Skeletal muscle satellite cell (primary cell): ENCODE data around the gene EIF2B4.

ENCODE experiments used
- H3K27me3 ChIP-seq: 2 replicates; pipeline ENCODE4 v1.7.0; 2013; ENCODE audit warnings: low read length; ENCODE audit not compliant: control insufficient read depth, insufficient read depth
- H3K36me3 ChIP-seq: 2 replicates; pipeline ENCODE4 v1.7.0; 2013; ENCODE audit warnings: mild to moderate bottlenecking, control low read depth, low read length; ENCODE audit not compliant: insufficient read depth
- H3K4me1 ChIP-seq: 2 replicates; pipeline ENCODE4 v1.7.0; 2013; ENCODE audit warnings: low read length; ENCODE audit not compliant: control insufficient read depth, insufficient read depth
- H3K4me2 ChIP-seq: 2 replicates; pipeline ENCODE4 v1.7.0; 2013; ENCODE audit warnings: mild to moderate bottlenecking, low read length
- H3K4me3 ChIP-seq: 2 replicates; pipeline ENCODE4 v1.7.0; 2013; ENCODE audit warnings: low read length
- H3K9ac ChIP-seq: 2 replicates; pipeline ENCODE4 v1.7.0; 2013; ENCODE audit warnings: mild to moderate bottlenecking, low read depth, low read length, moderate library complexity
- H3K9me3 ChIP-seq: replicated peaks from 2 replicates; pipeline ENCODE4 v1.7.0; 2013; ENCODE audit warnings: mild to moderate bottlenecking, control low read depth, low read length

The EIF2B4 gene

DNA sequence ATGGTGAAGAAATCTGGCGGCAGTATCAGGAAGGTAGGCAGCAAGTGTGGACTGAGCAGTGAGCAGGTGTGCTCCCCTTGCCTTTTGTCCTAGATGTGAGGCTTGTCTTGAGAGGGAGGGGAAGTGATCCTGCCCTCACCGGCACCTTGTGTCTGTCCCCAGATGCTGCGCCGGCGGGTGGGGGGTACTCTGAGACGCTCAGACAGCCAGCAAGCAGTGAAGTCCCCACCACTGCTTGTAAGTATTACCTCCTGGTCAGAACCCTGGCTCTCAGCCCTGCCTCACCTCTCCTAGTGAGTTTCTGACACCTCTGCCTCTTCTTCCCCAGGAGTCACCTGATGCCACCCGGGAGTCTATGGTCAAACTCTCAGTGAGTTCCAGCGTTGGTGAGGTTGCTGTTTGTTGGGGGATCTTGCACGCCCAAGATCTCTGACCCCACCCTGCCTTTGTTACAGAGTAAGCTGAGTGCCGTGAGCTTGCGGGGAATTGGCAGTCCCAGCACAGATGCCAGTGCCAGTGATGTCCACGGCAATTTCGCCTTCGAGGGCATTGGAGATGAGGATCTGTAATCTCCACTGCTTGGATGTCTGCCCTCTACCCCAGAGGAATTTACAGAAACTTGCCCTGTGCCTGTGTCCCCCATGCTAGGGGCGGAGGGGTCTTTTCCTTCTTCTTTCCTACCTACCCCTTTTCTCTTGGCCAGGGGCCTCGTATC is 6.2 kb upstream of the EIF2B4 start:
- Histone ChIP-seq H3K9me3 (no peaks in the 10 kb centered on the region), H3K4me2 (no peak overlapping the region), H3K4me1 (peaks cover 42% of the 10 kb centered on the region), H3K36me3 (peaks cover 71% of the 10 kb centered on the region), H3K9ac (no peak overlapping the region), H3K27me3 (no peaks in the 10 kb centered on the region), H3K4me3 (no peak overlapping the region)

DNA sequence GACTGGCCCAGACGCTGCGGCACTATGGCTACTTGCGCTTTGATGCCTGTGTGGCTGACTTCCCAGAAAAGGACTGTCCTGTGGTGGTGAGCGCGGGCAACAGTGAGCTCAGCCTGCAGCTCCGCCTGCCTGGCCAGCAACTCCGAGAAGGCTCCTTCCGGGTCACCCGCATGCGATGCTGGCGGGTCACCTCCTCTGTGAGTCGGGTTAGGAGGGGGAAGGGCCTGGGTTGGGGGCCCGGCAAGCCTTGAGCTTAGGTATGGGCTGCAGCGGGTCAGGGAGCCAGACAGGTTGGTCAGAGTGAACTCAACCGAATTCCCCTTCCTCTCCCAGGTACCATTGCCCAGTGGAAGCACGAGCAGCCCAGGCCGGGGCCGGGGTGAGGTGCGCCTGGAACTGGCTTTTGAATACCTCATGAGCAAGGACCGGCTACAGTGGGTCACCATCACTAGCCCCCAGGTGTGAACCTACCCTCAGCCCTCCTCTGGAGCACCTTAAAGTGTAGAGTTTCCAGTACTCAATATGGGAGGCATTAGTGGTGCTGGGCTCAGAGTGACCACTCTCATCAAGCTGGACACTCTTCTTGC is 5.5 kb upstream of the EIF2B4 start:
- no peak overlapping the region for H3K4me2 ChIP-seq
- H3K9ac ChIP-seq, result no peak overlapping the region
- H3K4me3 ChIP-seq, result no peak overlapping the region
- peaks cover 66% of the 10 kb centered on the region for H3K36me3 ChIP-seq
- no peaks in the 10 kb centered on the region for H3K27me3 ChIP-seq
- peaks cover 36% of the 10 kb centered on the region for H3K4me1 ChIP-seq
- no peaks in the 10 kb centered on the region for H3K9me3 ChIP-seq

DNA sequence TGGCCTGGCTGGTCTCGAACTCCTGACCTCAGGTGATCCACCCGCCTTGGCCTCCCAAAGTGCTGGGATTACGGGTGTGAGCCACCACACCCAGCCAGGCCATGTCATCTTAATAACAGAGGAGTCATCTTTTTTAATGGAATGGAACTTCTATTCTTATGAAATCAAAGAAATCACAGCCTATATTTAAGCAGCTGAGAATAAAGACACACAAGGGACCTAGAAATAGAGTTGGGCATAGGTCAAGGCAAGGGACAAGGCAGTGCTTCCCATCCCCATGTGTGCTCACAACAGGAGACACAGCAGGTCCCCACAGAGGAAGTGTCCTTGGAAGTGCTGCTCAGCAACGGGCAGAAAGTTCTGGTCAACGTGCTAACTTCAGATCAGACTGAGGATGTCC is 3.4 kb upstream of the EIF2B4 start:
- Histone ChIP-seq H3K4me2 (no peak overlapping the region), H3K9me3 (no peaks in the 10 kb centered on the region), H3K9ac (no peak overlapping the region), H3K27me3 (no peaks in the 10 kb centered on the region), H3K4me3 (no peak overlapping the region), H3K4me1 (peaks cover 30% of the 10 kb centered on the region), H3K36me3 (peaks cover 65% of the 10 kb centered on the region)

DNA sequence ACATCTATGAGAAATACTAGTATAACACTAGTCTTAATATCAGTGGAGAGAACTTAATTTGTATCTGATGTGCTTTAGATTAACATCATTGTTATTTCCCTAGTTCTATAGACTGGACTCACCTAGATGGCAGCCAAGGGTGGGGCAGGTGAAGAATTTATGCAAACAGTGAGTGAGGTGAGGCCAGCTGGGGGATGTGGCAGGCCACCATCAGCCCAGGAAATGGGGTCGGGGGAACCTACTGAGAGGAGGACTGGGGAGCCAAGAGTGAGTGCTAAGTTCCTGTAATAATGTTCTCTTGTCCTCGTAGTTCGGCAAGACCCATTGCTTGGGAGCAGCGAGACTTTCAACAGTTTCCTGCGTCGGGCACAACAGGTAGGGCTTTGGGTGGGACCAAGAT is 2.8 kb upstream of the EIF2B4 start:
- H3K4me2 ChIP-seq, result no peak overlapping the region
- no peak overlapping the region for H3K9ac ChIP-seq
- H3K9me3 ChIP-seq, result no peaks in the 10 kb centered on the region
- peaks cover 65% of the 10 kb centered on the region for H3K36me3 ChIP-seq
- peaks cover 25% of the 10 kb centered on the region for H3K4me1 ChIP-seq
- H3K4me3 ChIP-seq, result no peak overlapping the region
- no peaks in the 10 kb centered on the region for H3K27me3 ChIP-seq

DNA sequence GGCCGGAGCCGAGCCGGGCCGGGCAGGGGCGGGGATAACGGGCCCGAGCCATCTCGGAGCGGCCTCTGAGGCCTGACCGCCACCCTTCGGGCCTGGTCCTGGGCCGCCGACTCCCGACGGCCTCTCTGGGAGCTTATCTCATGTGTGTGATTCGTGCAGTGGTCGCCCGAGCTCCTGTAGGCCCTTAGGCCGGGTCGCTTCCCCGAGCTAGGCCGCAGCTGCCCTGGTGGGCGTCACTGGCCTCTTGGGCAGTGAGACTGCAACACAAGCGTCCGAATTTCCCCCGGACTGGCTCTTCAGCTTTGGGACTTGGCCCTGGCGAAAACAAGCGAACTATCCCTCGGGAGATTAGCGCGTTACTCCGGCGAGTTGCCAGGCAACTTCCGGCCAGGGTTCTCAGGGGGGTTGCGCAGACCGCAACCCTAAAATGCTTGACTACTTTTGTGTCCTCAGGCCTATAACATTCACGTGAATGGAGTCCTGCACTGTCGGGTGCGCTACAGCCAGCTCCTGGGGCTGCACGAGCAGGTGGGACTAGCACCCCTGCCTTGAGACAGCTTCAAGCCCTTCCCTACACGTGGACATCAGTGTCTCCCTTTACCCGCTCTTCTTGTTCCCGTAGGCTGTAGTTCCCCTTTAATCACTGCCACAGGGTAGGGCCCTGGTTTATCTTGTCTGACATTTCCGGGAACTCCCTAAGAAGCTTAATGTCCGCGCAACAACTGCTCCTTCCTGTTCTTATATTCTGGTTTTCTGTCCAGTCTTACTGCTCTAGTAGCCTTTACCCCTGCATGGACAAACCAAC is 880 bp upstream of the EIF2B4 start:
- H3K4me3 ChIP-seq, result peak overlapping the region; percentile 94
- H3K4me1 ChIP-seq, result peaks cover 20% of the 10 kb centered on the region
- peaks cover 64% of the 10 kb centered on the region for H3K36me3 ChIP-seq

DNA sequence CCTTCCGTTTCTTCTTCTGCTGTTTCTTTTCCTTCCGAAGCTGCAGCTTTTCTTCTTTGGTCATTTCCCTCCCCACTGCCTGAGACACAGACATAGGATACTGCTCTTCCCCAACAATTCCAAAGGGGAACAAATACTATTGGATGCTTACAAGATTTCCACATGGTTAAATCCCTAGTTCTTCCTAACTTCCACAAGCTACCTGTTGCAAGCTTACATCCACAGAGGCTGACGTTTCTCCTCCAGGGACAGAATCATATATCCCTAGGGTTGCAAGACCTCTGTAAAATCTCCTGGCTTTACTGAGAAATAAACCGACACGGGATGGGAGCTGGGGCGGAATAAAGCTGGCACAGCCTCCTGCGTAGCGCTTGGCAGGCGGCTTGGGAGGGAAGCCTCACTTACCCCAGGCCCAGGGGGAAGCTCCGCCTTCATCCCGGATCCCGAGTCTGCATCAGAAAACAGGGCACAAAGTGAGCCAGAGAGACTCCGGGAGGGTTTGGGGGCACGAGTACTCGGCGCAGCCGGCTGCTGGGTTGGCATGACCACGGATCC is 590 bp downstream of the EIF2B4 start:
- peak overlapping the region; percentile 95 for H3K9ac ChIP-seq
- no peaks in the 10 kb centered on the region for H3K9me3 ChIP-seq
- peak overlapping the region; percentile 90 for H3K4me2 ChIP-seq
- H3K27me3 ChIP-seq, result no peaks in the 10 kb centered on the region
- H3K4me1 ChIP-seq, result peaks cover 20% of the 10 kb centered on the region
- H3K36me3 ChIP-seq, result peaks cover 59% of the 10 kb centered on the region
- H3K4me3 ChIP-seq, result peak overlapping the region; percentile 94

More for the DNA sequence above, 880 bp upstream of the EIF2B4 start:
- H3K27me3 ChIP-seq, result no peaks in the 10 kb centered on the region
- H3K9ac ChIP-seq, result peak overlapping the region; percentile 98
- H3K4me2 ChIP-seq, result peak overlapping the region; percentile 94
- H3K9me3 ChIP-seq, result no peaks in the 10 kb centered on the region

DNA sequence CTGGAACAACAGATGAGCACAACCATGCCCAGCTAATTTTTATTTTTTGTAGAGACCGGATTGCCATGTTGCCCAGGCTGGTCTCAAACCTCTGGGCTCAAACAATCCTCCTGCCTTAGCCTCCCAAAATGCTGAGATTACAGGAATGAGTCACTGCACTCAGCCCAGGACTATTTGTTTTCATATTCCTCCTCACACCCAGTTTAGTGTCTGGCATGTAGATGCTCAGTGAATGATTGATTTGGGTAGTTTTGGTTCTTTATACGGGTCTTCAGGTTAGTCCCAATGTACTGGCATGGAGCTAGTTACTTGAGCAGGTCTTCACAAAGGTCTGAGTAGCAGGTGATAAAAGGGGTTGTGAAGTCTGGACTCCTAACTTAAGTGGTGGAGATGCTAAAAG is 6.2 kb downstream of the EIF2B4 start:
- no peaks in the 10 kb centered on the region for H3K9me3 ChIP-seq
- peaks cover 48% of the 10 kb centered on the region for H3K36me3 ChIP-seq
- no peak overlapping the region for H3K4me3 ChIP-seq
- no peak overlapping the region for H3K9ac ChIP-seq
- no peaks in the 10 kb centered on the region for H3K27me3 ChIP-seq
- H3K4me1 ChIP-seq, result peaks cover 5% of the 10 kb centered on the region
- H3K4me2 ChIP-seq, result no peak overlapping the region

DNA sequence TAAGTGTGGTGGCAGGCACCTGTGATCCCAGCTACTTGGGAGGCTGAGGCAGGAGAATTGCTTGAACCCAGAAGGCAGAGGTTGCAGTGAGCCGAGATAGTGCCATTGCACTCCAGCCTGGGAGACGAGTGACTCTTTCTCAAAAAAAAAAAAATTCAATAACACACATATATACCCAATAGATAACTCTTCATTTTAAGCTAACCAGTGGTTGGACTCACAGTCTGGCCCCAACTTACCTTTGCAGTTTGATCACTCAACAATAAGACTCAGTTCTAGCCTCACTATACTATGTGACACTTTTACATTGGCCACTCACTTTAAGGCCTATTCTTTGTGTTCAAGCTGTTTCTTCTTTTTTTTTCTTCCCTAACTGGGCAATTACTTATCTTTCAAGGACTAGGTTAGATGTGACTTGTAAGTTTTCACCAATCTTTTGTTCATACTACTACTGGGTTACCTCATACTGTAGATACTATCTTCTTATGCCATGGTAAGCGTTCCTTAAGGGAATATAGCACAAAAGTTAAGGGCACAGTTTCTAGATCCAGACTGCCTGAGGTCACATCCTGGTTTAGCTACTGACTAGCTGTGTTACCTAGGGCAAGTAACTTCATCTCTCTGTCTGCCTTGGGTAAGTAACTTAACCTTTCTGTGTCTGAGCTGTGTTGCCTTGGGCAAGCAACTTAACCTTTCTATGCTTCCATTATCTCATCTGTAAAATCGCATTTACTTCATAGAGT is 7.3 kb downstream of the EIF2B4 start:
- H3K9me3 ChIP-seq, result no peaks in the 10 kb centered on the region
- H3K4me1 ChIP-seq, result peaks cover 5% of the 10 kb centered on the region
- no peak overlapping the region for H3K9ac ChIP-seq
- no peaks in the 10 kb centered on the region for H3K27me3 ChIP-seq
- no peak overlapping the region for H3K4me2 ChIP-seq
- no peak overlapping the region for H3K4me3 ChIP-seq
- H3K36me3 ChIP-seq, result peaks cover 38% of the 10 kb centered on the region

DNA sequence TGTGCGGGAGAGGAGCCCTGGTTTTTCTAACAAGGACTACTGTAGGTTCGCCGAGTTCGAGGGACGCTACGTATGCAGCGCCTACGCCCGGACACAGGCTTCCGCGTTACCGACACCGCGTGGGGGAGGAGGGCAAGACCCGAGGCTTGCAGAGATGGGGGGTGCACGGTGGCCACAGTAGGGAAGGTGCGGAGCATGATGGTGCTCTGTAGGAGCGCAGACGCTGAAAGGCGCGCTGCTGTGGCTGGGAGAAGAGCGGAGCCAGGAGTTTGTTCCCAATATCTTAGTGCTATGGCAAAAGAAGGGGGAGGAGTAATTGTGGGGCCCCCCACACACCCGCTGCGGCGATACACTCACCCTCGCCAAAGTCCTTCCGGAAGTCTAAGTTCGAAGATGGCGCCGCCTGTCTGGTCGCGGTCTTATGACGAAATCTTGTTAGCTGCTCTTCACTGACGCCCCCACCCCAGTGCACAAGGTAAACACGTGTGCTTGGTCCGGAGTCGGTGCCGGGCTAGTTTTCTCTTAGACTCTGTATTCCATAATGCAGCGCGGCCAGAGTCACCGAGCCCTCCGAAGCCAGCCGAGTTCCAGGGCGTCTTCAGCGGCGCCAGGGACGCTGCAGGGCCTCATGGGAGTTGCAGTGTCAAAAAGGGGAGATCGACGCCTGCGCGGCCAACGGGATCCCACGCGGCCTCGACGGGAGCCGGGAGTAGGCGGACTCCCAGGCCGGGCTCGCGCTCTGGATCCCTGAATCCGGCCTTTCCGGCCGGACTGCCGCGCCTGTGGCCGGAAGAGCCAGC is 13.6 kb downstream of the EIF2B4 start, which contains the start of gene GTF3C2:
TSS of gene GTF3C2 (minus strand) at position 383 of the 800 bp plus-strand sequence. CDS start 13,210 bp downstream, outside the sequence.
- H3K4me2 ChIP-seq, result peak within 1 kb of the TSS; percentile 85
- no peaks in the 10 kb centered on the region for H3K36me3 ChIP-seq
- H3K4me1 ChIP-seq, result peaks cover 32% of the 10 kb centered on the region
- H3K4me3 ChIP-seq, result peak within 1 kb of the TSS; percentile 88
- peak within 1 kb of the TSS; percentile 93 for H3K9ac ChIP-seq
- H3K27me3 ChIP-seq, result no peaks in the 10 kb centered on the region
- H3K9me3 ChIP-seq, result no peaks in the 10 kb centered on the region

DNA sequence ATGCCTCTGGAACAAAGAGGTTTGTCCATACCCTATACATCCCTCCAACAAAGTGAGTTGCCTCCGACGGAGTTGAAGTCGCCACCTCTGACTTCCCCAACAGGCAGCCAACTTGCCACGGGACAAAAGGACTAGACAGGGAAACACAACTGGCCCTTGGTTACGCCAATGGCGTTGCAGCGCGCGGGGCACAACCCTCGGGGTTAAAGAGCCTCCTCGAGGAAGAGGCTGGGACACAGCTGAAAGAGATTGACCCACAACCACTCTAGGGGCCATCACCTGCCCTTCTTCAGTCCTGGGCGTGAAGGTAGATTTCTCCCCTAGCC is 14.1 kb downstream of the EIF2B4 start:
- H3K9ac ChIP-seq, result peak overlapping the region; percentile 93
- peak overlapping the region; percentile 85 for H3K4me2 ChIP-seq
- H3K9me3 ChIP-seq, result no peaks in the 10 kb centered on the region
- peaks cover 32% of the 10 kb centered on the region for H3K4me1 ChIP-seq
- H3K27me3 ChIP-seq, result no peaks in the 10 kb centered on the region
- peak overlapping the region; percentile 88 for H3K4me3 ChIP-seq
- no peaks in the 10 kb centered on the region for H3K36me3 ChIP-seq
